Panc1 (cell line): ENCODE data around the gene BTBD19. TPM values are rescaled to one million over a fixed set of nuclear protein-coding genes. Genes with fewer than 3 reads are reported as not detected.
"Not testable (repeated sequence)": the region's sequence is repeated elsewhere in the genome, so short reads cannot be mapped to it uniquely, and the experiment has no call there.

Source experiments
- ATAC-seq: fragments of 200-7000 bp; cut with Tn5 transposase; 2 replicates; pipeline ENCODE4 v1.9.1; 2020; ENCODE audit warnings: mild to moderate bottlenecking, moderate library complexity
- BruUV-seq: library from RNA; stranded (reverse); fragments of 400-500 nt; replicated peaks from 2 replicates; lab custom pipeline; 2021; lab: Mats Ljungman, UMichigan
- CTCF ChIA-PET: fragments of 300-600 bp; sonication (Branson Sonifier 250); formaldehyde crosslinking; loops from one replicate; lab custom pipeline; 2022; ENCODE audit warnings: antibody characterized with exemption; lab: Charles Lee
- POLR2A ChIA-PET: fragments of 300-600 bp; sonication (Branson Sonifier 250); formaldehyde crosslinking; loops from one replicate; lab custom pipeline; 2022; ENCODE audit warnings: antibody characterized with exemption; lab: Charles Lee
- DNase-seq: peaks from one replicate; pipeline ENCODE4 v3.0.0-alpha.2; 2010; ENCODE audit warnings: low read depth, low spot score
- H3K27ac ChIP-seq: 2 replicates; pipeline ENCODE4 v1.5.1; 2011; ENCODE audit warnings: mild to moderate bottlenecking, low read length, inconsistent platforms
- H3K27me3 ChIP-seq: fragments of 200-500 bp; sonication (Bioruptor generic); 2 replicates; pipeline ENCODE4 v1.6.0; 2014; ENCODE audit warnings: low read length, inconsistent platforms; ENCODE audit not compliant: control insufficient read depth, insufficient read depth
- H3K36me3 ChIP-seq: fragments of 200-500 bp; sonication (Bioruptor generic); 2 replicates; pipeline ENCODE4 v1.5.1; 2014; ENCODE audit warnings: inconsistent platforms, mild to moderate bottlenecking, low read length, moderate library complexity; ENCODE audit not compliant: control insufficient read depth, insufficient read depth
- H3K4me1 ChIP-seq: 2 replicates; pipeline ENCODE4 v1.5.1; 2011; ENCODE audit warnings: inconsistent platforms, mild to moderate bottlenecking, low read length, moderate library complexity; ENCODE audit not compliant: control insufficient read depth, insufficient read depth
- H3K4me3 ChIP-seq, 2 experiments: 2 replicates each; pipeline ENCODE4 v1.5.1; 2011 to 2012; ENCODE audit warnings: low read depth in 2 of 2, low read length in 2 of 2, mild to moderate bottlenecking in 2 of 2, inconsistent platforms in 1 of 2, moderate library complexity in 1 of 2
- H3K9me3 ChIP-seq: fragments of 200-500 bp; sonication (Bioruptor generic); 2 replicates; pipeline ENCODE4 v1.5.1; 2014; ENCODE audit warnings: low read depth, mild to moderate bottlenecking, inconsistent platforms, low read length, moderate library complexity; ENCODE audit not compliant: control insufficient read depth, insufficient read depth
- POLR2AphosphoS5 ChIP-seq: IDR thresholded peaks from 2 replicates; pipeline ENCODE4 v1.6.1; 2012; ENCODE audit warnings: mild to moderate bottlenecking, low read depth, low read length, moderate library complexity
- SIN3A ChIP-seq: IDR thresholded peaks from 2 replicates; pipeline ENCODE4 v1.6.1; 2012; ENCODE audit warnings: low read depth, mild to moderate bottlenecking, low read length, moderate library complexity, borderline replicate concordance; ENCODE audit not compliant: insufficient read depth
- TCF7L2 ChIP-seq: IDR thresholded peaks from 2 replicates; pipeline ENCODE4 v1.6.1; 2011; ENCODE audit warnings: mild to moderate bottlenecking, low read depth, low read length, inconsistent platforms
- in situ Hi-C: cut with HindIII; loops from 2 replicates; pipeline ENCODE4 v1.10.0; 2016; ENCODE audit warnings: low sequenced_read_pairs, low pct_unique_long_range_greater_than_20kb
- intact Hi-C: fragments of 100-400 bp; cut with micrococcal nuclease; formaldehyde crosslinking; loops from one replicate; pipeline ENCODE4 v1.10.0; 2022; ENCODE audit not compliant: unreplicated experiment
- total RNA-seq: library from RNA; stranded (reverse); gene quantifications from one replicate; pipeline ENCODE4 v1.2.1, GENCODE V29; 2021; ENCODE audit not compliant: unreplicated experiment
- TF ChIP-seq, protein P1 (sequence below), 2 experiments: IDR thresholded peaks; 2 replicates each; pipeline ENCODE4 v1.6.1; 2011 to 2012; ENCODE audit warnings: low read depth in 2 of 2, control low read depth in 1 of 2, low read length in 1 of 2, mild to moderate bottlenecking in 1 of 2, moderate library complexity in 1 of 2; ENCODE audit not compliant: insufficient read depth in 1 of 2
- TF ChIP-seq, protein P2 (sequence below): fragments of 450-650 bp; IDR thresholded peaks from 2 replicates; pipeline ENCODE4 v1.5.1; 2017; ENCODE audit warnings: mild to moderate bottlenecking

The BTBD19 gene
- total RNA-seq, 1 experiment from 2014 or later, result 2.6 TPM

DNA sequence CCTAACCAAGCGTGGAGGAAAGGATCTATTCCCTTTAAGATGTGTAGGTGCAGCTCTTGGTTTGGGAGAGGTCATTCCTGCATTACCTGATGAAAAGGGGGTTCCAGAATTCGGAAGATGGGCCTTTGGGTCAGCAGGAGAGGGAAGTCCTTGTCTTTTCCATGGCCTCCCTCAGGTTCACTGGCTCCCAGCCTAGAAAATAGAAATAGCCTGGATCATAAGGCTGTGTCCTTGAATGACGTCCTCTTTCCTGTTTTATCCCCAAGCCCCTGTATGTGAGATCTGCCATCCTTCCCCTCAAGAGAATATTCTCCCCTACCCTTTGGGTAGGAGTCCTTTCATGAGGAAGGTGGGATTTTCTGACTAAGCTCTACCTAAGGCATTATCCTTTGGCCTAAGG lies 47.4 kb upstream of the BTBD19 start:
- Histone ChIP-seq H3K9me3 (no peaks in the 10 kb centered on the region), H3K4me1 (no peaks in the 10 kb centered on the region), H3K27me3 (no peaks in the 10 kb centered on the region), H3K27ac (no peak overlapping the region), H3K4me3 (no peak overlapping the region), H3K36me3 (peaks cover 27% of the 10 kb centered on the region)
- CTCF ChIA-PET, result no interaction called here
- intact Hi-C loops (no loop called here), in situ Hi-C loops (no loop called here)
- TF ChIP-seq SIN3A (no peak), POLR2AphosphoS5 (no peak), TCF7L2 (no peak)
- TF ChIP-seq, protein P1, sequence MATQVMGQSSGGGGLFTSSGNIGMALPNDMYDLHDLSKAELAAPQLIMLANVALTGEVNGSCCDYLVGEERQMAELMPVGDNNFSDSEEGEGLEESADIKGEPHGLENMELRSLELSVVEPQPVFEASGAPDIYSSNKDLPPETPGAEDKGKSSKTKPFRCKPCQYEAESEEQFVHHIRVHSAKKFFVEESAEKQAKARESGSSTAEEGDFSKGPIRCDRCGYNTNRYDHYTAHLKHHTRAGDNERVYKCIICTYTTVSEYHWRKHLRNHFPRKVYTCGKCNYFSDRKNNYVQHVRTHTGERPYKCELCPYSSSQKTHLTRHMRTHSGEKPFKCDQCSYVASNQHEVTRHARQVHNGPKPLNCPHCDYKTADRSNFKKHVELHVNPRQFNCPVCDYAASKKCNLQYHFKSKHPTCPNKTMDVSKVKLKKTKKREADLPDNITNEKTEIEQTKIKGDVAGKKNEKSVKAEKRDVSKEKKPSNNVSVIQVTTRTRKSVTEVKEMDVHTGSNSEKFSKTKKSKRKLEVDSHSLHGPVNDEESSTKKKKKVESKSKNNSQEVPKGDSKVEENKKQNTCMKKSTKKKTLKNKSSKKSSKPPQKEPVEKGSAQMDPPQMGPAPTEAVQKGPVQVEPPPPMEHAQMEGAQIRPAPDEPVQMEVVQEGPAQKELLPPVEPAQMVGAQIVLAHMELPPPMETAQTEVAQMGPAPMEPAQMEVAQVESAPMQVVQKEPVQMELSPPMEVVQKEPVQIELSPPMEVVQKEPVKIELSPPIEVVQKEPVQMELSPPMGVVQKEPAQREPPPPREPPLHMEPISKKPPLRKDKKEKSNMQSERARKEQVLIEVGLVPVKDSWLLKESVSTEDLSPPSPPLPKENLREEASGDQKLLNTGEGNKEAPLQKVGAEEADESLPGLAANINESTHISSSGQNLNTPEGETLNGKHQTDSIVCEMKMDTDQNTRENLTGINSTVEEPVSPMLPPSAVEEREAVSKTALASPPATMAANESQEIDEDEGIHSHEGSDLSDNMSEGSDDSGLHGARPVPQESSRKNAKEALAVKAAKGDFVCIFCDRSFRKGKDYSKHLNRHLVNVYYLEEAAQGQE (IDR thresholded peaks at IDR 0.05; ENCODE audit: insufficient read depth in 1 of 2, low read depth in 2 of 2, low read length in 1 of 2), result no peak
- TF ChIP-seq, protein P2, sequence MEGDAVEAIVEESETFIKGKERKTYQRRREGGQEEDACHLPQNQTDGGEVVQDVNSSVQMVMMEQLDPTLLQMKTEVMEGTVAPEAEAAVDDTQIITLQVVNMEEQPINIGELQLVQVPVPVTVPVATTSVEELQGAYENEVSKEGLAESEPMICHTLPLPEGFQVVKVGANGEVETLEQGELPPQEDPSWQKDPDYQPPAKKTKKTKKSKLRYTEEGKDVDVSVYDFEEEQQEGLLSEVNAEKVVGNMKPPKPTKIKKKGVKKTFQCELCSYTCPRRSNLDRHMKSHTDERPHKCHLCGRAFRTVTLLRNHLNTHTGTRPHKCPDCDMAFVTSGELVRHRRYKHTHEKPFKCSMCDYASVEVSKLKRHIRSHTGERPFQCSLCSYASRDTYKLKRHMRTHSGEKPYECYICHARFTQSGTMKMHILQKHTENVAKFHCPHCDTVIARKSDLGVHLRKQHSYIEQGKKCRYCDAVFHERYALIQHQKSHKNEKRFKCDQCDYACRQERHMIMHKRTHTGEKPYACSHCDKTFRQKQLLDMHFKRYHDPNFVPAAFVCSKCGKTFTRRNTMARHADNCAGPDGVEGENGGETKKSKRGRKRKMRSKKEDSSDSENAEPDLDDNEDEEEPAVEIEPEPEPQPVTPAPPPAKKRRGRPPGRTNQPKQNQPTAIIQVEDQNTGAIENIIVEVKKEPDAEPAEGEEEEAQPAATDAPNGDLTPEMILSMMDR, result no peak
- DNase-seq (no peak), ATAC-seq (no peak)
- BruUV-seq, result no TSS peak
- POLR2A ChIA-PET, result no interaction called here

DNA sequence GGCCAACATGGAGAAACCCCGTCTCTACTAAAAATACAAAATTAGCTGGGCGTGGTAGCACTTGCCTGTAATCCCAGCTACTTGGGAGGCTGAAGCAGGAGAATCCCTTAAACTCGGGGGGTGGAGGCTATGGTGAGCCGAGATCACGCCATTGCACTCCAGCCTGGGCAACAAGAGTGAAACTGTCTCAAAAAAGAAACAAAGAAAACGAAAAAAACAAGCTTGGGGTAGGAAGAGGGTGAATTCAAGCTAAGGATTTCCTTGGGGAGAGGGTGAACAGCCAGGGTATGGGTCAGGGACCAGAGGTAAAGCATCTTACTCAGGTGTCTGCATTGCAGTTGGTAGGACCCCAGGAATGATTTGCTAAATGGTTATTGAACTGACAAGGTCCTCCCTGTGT lies 41.9 kb upstream of the BTBD19 start:
- not testable (repeated sequence) for BruUV-seq
- POLR2A ChIA-PET, result interaction anchor here (1.4 kb wide), 1 partner anchor 45 kb away, joined by 4 read pairs; no protein-coding TSS in a partner anchor

DNA sequence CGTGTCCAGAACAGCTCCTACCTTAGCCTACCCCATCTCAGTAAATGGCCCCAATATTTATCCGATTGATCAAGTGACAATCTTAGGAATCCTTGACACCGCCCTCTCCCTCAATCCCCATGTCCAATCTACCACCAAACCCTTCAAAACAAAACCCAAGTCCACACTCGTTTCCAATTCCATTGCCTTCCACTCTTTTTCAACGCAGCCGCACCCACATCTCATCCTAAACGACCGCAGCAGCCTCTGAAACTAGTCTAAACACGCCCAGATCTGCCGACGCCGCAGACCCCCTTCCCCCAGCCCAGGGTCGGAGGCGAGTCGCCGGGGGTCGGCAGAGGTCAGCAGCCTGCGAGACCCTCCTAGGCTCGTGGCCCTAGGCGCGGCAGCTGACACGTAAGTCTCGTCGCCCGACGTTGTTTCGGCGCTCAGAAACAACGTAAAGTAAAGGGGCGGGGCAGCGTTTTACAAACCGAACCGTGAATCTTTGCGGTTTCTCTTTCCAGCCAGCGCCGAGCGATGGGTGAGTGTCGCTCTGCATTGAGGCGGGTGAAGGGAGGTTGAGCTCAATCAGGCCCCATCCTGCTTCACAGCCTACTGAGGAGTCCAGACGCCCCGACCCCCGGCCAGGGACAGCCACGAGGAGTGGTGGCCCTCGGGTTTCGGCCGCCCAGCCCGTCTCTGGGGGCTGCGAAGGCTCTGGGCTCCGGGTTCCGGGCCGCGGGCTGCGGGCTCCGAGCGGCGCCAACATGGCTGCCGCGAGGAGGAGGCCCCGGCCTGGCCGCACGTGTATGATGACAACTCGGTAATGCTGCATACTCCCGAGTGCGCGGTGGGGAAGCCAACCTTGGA lies 33.0 kb upstream of the BTBD19 start, which contains the start of gene RPS8:
TSS of gene RPS8 (plus strand) at position 463 of the 852 bp plus-strand sequence. CDS start at position 520, 57 bp downstream.
- intact Hi-C loops (no loop called here), in situ Hi-C loops (no loop called here)
- H3K36me3 ChIP-seq, result peaks cover 17% of the 10 kb centered on the region; the same call in 1 of the 2 replicates
- peaks cover 10% of the 10 kb centered on the region for H3K4me1 ChIP-seq
- no peaks in the 10 kb centered on the region for H3K9me3 ChIP-seq
- ATAC-seq, result peak; percentile 93
- peak; percentile 83 for DNase-seq
- ChIA-PET CTCF (no interaction called here), POLR2A (interaction anchor here (0.6 to 1.6 kb wide), 7 partner anchors 9 to 54 kb away, joined by 3 to 16 read pairs (median 4); no protein-coding TSS in a partner anchor)
- no peaks in the 10 kb centered on the region for H3K27me3 ChIP-seq
- TSS peak; percentile 99 for BruUV-seq
- TF ChIP-seq TCF7L2, result no peak
- peak; percentile 82; the same call in 1 of the 2 replicates for TF ChIP-seq SIN3A
- peak; percentile 99 for TF ChIP-seq POLR2AphosphoS5
- TF ChIP-seq, protein P1 (IDR thresholded peaks at IDR 0.05; ENCODE audit: insufficient read depth in 1 of 2, low read depth in 2 of 2, low read length in 1 of 2), result peak in 1 of 2 experiments; percentile 10; a peak in 1 of 4 replicates
- peak within 1 kb of the TSS; percentile 92 for H3K27ac ChIP-seq
- peak within 1 kb of the TSS; percentile 84 to 91 for H3K4me3 ChIP-seq

More for the DNA sequence above, 41.9 kb upstream of the BTBD19 start:
- intact Hi-C loops, H3K27ac ChIP-seq, ATAC-seq, H3K9me3 ChIP-seq, H3K4me1 ChIP-seq, H3K4me3 ChIP-seq, CTCF ChIA-PET, H3K27me3 ChIP-seq, in situ Hi-C loops, H3K36me3 ChIP-seq, DNase-seq: not testable (repeated sequence)
